Neural progenitor cell (in vitro differentiated cells): Measurements from ENCODE around the gene PRSS22.

Experiments used
- CTCF ChIP-seq: fragments of 200-600 bp; sonication (generic); IDR thresholded peaks from 2 replicates; pipeline ENCODE4 v1.5.1; 2017; ENCODE audit warnings: antibody characterized with exemption, mild to moderate bottlenecking
- EZH2 ChIP-seq: fragments of 200-600 bp; sonication (generic); IDR thresholded peaks from 2 replicates; pipeline ENCODE4 v1.6.1; 2017; ENCODE audit warnings: antibody characterized with exemption, mild to moderate bottlenecking, moderate library complexity

GRCh38 chr16:2871926-2872325, 14.0 kb upstream of the PRSS22 start:
- TF ChIP-seq EZH2: no peak
- no peak for TF ChIP-seq CTCF
